Mesenchymal stem cell (in vitro differentiated cells and primary cell): ENCODE results near the gene GDI2.

ENCODE experiments used
- DNase-seq: peaks from one replicate; pipeline ENCODE4 v3.0.0-alpha.2; 2013
- H2AFZ ChIP-seq: one replicate; pipeline ENCODE4 v1.6.1; 2013; ENCODE audit warnings: low read depth, mild to moderate bottlenecking, control low read depth, inconsistent platforms, low read length, moderate library complexity
- H2AK5ac ChIP-seq: 2 replicates; pipeline ENCODE4 v1.6.1; 2013; ENCODE audit warnings: low read length, moderate library complexity, mild to moderate bottlenecking, inconsistent platforms; ENCODE audit not compliant: severe bottlenecking
- H2BK120ac ChIP-seq: one replicate; pipeline ENCODE4 v1.6.1; 2013; ENCODE audit warnings: low read depth, mild to moderate bottlenecking, inconsistent platforms, low read length, moderate library complexity
- H2BK12ac ChIP-seq, 2 experiments: one replicate each; pipeline ENCODE4 v1.6.1; 2013; ENCODE audit warnings: inconsistent platforms in 2 of 2, low read length in 2 of 2, mild to moderate bottlenecking in 2 of 2, moderate library complexity in 2 of 2, control low read depth in 1 of 2
- H2BK15ac ChIP-seq: one replicate; pipeline ENCODE4 v1.6.1; 2013; ENCODE audit warnings: mild to moderate bottlenecking, low read depth, inconsistent platforms; ENCODE audit not compliant: poor library complexity, severe bottlenecking
- H2BK5ac ChIP-seq: 2 replicates; pipeline ENCODE4 v1.6.1; 2013; ENCODE audit warnings: low read depth, mild to moderate bottlenecking, low read length, control low read depth, inconsistent platforms; ENCODE audit not compliant: poor library complexity, severe bottlenecking
- H3K14ac ChIP-seq, 2 experiments: one replicate each; pipeline ENCODE4 v1.6.1; 2013; ENCODE audit warnings: inconsistent platforms in 2 of 2, low read length in 2 of 2, control low read depth in 1 of 2, mild to moderate bottlenecking in 1 of 2, moderate library complexity in 1 of 2
- H3K18ac ChIP-seq, 2 experiments: one replicate each; pipeline ENCODE4 v1.6.1; 2013; ENCODE audit warnings: inconsistent platforms in 2 of 2, low read length in 2 of 2, control low read depth in 1 of 2, low read depth in 1 of 2, mild to moderate bottlenecking in 1 of 2
- H3K23ac ChIP-seq, 2 experiments: one replicate each; pipeline ENCODE4 v1.6.1; 2013; ENCODE audit warnings: inconsistent platforms in 2 of 2, low read length in 2 of 2, mild to moderate bottlenecking in 2 of 2, moderate library complexity in 2 of 2, control low read depth in 1 of 2
- H3K27ac ChIP-seq: 2 replicates; pipeline ENCODE4 v1.5.1; 2013; ENCODE audit warnings: mild to moderate bottlenecking, moderate library complexity, low read length, control low read depth, inconsistent platforms; ENCODE audit not compliant: poor library complexity, severe bottlenecking
- H3K27me3 ChIP-seq, 2 experiments: 2 replicates each; pipeline versions ENCODE4 v1.6.1 to v1.7.0; 2013; ENCODE audit warnings: low read length in 2 of 2, mild to moderate bottlenecking in 2 of 2, moderate library complexity in 2 of 2, control low read depth in 1 of 2, inconsistent platforms in 1 of 2; ENCODE audit not compliant: control insufficient read depth in 1 of 2, insufficient read depth in 1 of 2
- H3K36me3 ChIP-seq, 2 experiments: 2 replicates each; pipeline versions ENCODE4 v1.6.1 to v1.7.0; 2013; ENCODE audit warnings: low read length in 2 of 2, control low read depth in 1 of 2, inconsistent platforms in 1 of 2, low read depth in 1 of 2, mild to moderate bottlenecking in 1 of 2; ENCODE audit not compliant: insufficient read depth in 2 of 2, control insufficient read depth in 1 of 2
- H3K4ac ChIP-seq, 2 experiments: one replicate each; pipeline ENCODE4 v1.6.1; 2013; ENCODE audit warnings: inconsistent platforms in 2 of 2, low read length in 2 of 2, mild to moderate bottlenecking in 2 of 2, moderate library complexity in 2 of 2, control low read depth in 1 of 2, low read depth in 1 of 2
- H3K4me1 ChIP-seq: 2 replicates; pipeline ENCODE4 v1.6.1; 2013; ENCODE audit warnings: low read depth, low read length, control low read depth; ENCODE audit not compliant: control insufficient read depth, insufficient read depth
- H3K4me2 ChIP-seq: 2 replicates; pipeline ENCODE4 v1.6.1; 2013; ENCODE audit warnings: low read length, mild to moderate bottlenecking, inconsistent platforms; ENCODE audit not compliant: poor library complexity, severe bottlenecking
- H3K4me3 ChIP-seq, 2 experiments: 2 replicates each; pipeline versions ENCODE4 v1.5.1 to v1.7.0; 2013; ENCODE audit warnings: low read length in 2 of 2, mild to moderate bottlenecking in 2 of 2, control low read depth in 1 of 2, low read depth in 1 of 2; ENCODE audit not compliant: insufficient read depth in 1 of 2
- H3K79me1 ChIP-seq: replicated peaks from 2 replicates; pipeline ENCODE4 v1.6.1; 2013; ENCODE audit warnings: mild to moderate bottlenecking, control low read depth, low read length, inconsistent platforms; ENCODE audit not compliant: poor library complexity, severe bottlenecking
- H3K9ac ChIP-seq: 2 replicates; pipeline ENCODE4 v1.7.0; 2013; ENCODE audit warnings: mild to moderate bottlenecking, low read length, moderate library complexity
- H3K9me3 ChIP-seq: 2 replicates; pipeline ENCODE4 v1.7.0; 2013; ENCODE audit warnings: mild to moderate bottlenecking, low read length; ENCODE audit not compliant: control insufficient read depth
- H4K8ac ChIP-seq: one replicate; pipeline ENCODE4 v1.6.1; 2013; ENCODE audit warnings: inconsistent platforms, mild to moderate bottlenecking, low read length, moderate library complexity
- H4K91ac ChIP-seq: one replicate; pipeline ENCODE4 v1.6.1; 2013; ENCODE audit warnings: mild to moderate bottlenecking, low read length, inconsistent platforms
- WGBS: methylation state at CpG from one replicate; pipeline ENCODE4 v1.1.7; 2013; ENCODE audit warnings: mixed read lengths; 5-methylcytosine and 5-hydroxymethylcytosine counted together

The GDI2 gene

GRCh38 chr10:5746197-5746596 lies 67.0 kb downstream of the GDI2 start:
- no peak overlapping the region for H2BK12ac ChIP-seq
- H3K79me1 ChIP-seq, result peaks cover 29% of the 10 kb centered on the region
- H3K27ac ChIP-seq, result no peak overlapping the region
- no peak overlapping the region for H2AFZ ChIP-seq
- H2BK120ac ChIP-seq, result no peak overlapping the region
- H2BK5ac ChIP-seq, result no peak overlapping the region
- no peak overlapping the region for H4K91ac ChIP-seq
- no peak overlapping the region for H3K4ac ChIP-seq
- no peak overlapping the region for H2AK5ac ChIP-seq
- no peaks in the 10 kb centered on the region for H3K27me3 ChIP-seq
- H3K4me2 ChIP-seq, result no peak overlapping the region
- H3K9ac ChIP-seq, result no peak overlapping the region
- H3K14ac ChIP-seq, result no peak overlapping the region
- no peak overlapping the region for H3K18ac ChIP-seq
- no peak overlapping the region for H3K23ac ChIP-seq
- H4K8ac ChIP-seq, result no peak overlapping the region
- no peaks in the 10 kb centered on the region for H3K9me3 ChIP-seq
- no peak for DNase-seq
- H3K36me3 ChIP-seq, result peaks cover 26 to 90% of the 10 kb centered on the region in 2 experiments
- H2BK15ac ChIP-seq, result no peak overlapping the region
- peaks cover 2% of the 10 kb centered on the region for H3K4me1 ChIP-seq
- H3K4me3 ChIP-seq, result no peak overlapping the region
- 97% methylated on average over 3 of the region's 4 CpGs for WGBS

- H2BK5ac ChIP-seq, result no peak overlapping the region
- H3K27me3 ChIP-seq, result no peaks in the 10 kb centered on the region
- no peak overlapping the region for H3K23ac ChIP-seq
- no peak overlapping the region for H3K4ac ChIP-seq
- no peak overlapping the region for H4K8ac ChIP-seq
- H3K79me1 ChIP-seq, result peaks cover 36% of the 10 kb centered on the region
- H3K27ac ChIP-seq, result no peak overlapping the region
- H2BK15ac ChIP-seq, result no peak overlapping the region
- WGBS, result 98% methylated on average over 4 of the region's 5 CpGs
- H3K4me2 ChIP-seq, result no peak overlapping the region
- no peak overlapping the region for H2BK120ac ChIP-seq
- H3K14ac ChIP-seq, result no peak overlapping the region
- H3K18ac ChIP-seq, result no peak overlapping the region
- peaks cover 26 to 98% of the 10 kb centered on the region in 2 experiments for H3K36me3 ChIP-seq
- peaks cover 2% of the 10 kb centered on the region for H3K4me1 ChIP-seq
- H2BK12ac ChIP-seq, result no peak overlapping the region
- H3K4me3 ChIP-seq, result no peak overlapping the region
- H3K9ac ChIP-seq, result no peak overlapping the region
- DNase-seq, result no peak
- H3K9me3 ChIP-seq, result no peaks in the 10 kb centered on the region
- H2AK5ac ChIP-seq, result no peak overlapping the region
- H4K91ac ChIP-seq, result no peak overlapping the region
- no peak overlapping the region for H2AFZ ChIP-seq
Measured at GRCh38 chr10:5744849-5745248, 68.4 kb downstream of the GDI2 start.

- peaks cover 33% of the 10 kb centered on the region for H3K79me1 ChIP-seq
- H2BK15ac ChIP-seq, result no peak overlapping the region
- H2AFZ ChIP-seq, result no peak overlapping the region
- H4K91ac ChIP-seq, result no peak overlapping the region
- H3K14ac ChIP-seq, result no peak overlapping the region
- H3K27ac ChIP-seq, result no peak overlapping the region
- H2AK5ac ChIP-seq, result no peak overlapping the region
- no peak overlapping the region for H2BK5ac ChIP-seq
- no peak overlapping the region for H3K23ac ChIP-seq
- H2BK120ac ChIP-seq, result no peak overlapping the region
- H3K4me3 ChIP-seq, result no peak overlapping the region
- H3K4me1 ChIP-seq, result peaks cover 2% of the 10 kb centered on the region
- H4K8ac ChIP-seq, result no peak overlapping the region
- peaks cover 19 to 92% of the 10 kb centered on the region in 2 experiments for H3K36me3 ChIP-seq
- H3K27me3 ChIP-seq, result no peaks in the 10 kb centered on the region
- H3K4me2 ChIP-seq, result no peak overlapping the region
- no peak overlapping the region for H2BK12ac ChIP-seq
- no peak overlapping the region for H3K4ac ChIP-seq
- WGBS, result 67% methylated on average over 3 of the region's 5 CpGs
- no peak overlapping the region for H3K9ac ChIP-seq
- DNase-seq, result no peak
- H3K9me3 ChIP-seq, result no peaks in the 10 kb centered on the region
- no peak overlapping the region for H3K18ac ChIP-seq
Measured at GRCh38 chr10:5743736-5744135, 69.5 kb downstream of the GDI2 start.

- H3K36me3 ChIP-seq, result peaks cover 13 to 82% of the 10 kb centered on the region in 2 experiments
- no peak overlapping the region for H2AFZ ChIP-seq
- H3K4me1 ChIP-seq, result peaks cover 2% of the 10 kb centered on the region
- no peak overlapping the region for H2BK120ac ChIP-seq
- DNase-seq, result no peak
- H3K4ac ChIP-seq, result no peak overlapping the region
- H3K4me3 ChIP-seq, result no peak overlapping the region
- H3K4me2 ChIP-seq, result no peak overlapping the region
- no peak overlapping the region for H2BK5ac ChIP-seq
- H2BK15ac ChIP-seq, result no peak overlapping the region
- H2BK12ac ChIP-seq, result no peak overlapping the region
- H2AK5ac ChIP-seq, result no peak overlapping the region
- no peaks in the 10 kb centered on the region for H3K27me3 ChIP-seq
- H3K9me3 ChIP-seq, result no peaks in the 10 kb centered on the region
- H3K14ac ChIP-seq, result no peak overlapping the region
- no peak overlapping the region for H3K27ac ChIP-seq
- H3K79me1 ChIP-seq, result peaks cover 26% of the 10 kb centered on the region
- H4K8ac ChIP-seq, result no peak overlapping the region
- no peak overlapping the region for H4K91ac ChIP-seq
- WGBS, result 92% methylated on average over 6 of the region's 6 CpGs
- H3K18ac ChIP-seq, result no peak overlapping the region
- no peak overlapping the region for H3K9ac ChIP-seq
- H3K23ac ChIP-seq, result no peak overlapping the region
Measured at GRCh38 chr10:5742116-5742515, 71.1 kb downstream of the GDI2 start.
